DMS 273 (cell line): ENCODE results near the gene DPY30.
A peak's percentile ranks its signal among the peaks of the same experiment; 100 is the strongest.

Source experiments
- DNase-seq: peaks from one replicate; lab custom pipeline; 2025; ENCODE audit not compliant: unreplicated experiment; lab: John Stamatoyannopoulos, UW

The DPY30 gene

DNA sequence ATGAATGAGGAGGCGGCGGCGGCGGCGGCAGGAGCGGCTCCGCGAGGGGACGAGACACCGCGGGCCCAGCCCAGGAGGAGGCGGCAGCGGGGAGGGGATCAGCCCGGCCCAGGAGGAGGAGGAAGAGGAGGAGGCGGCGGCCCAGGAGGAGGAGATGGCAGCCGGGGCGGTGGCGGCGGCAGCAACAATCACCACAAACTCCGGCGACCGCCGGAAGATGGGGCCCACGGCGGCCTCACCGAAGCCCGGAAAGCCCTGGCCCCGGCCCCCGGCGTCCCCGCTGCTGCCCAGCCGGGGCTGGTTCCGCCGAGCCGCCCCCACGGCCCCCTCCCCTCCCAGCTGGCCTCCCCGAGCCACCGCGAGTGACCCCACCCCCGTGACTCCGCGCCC, 29.3 kb downstream of the DPY30 start:
- DNase-seq: peak; percentile 68

DNA sequence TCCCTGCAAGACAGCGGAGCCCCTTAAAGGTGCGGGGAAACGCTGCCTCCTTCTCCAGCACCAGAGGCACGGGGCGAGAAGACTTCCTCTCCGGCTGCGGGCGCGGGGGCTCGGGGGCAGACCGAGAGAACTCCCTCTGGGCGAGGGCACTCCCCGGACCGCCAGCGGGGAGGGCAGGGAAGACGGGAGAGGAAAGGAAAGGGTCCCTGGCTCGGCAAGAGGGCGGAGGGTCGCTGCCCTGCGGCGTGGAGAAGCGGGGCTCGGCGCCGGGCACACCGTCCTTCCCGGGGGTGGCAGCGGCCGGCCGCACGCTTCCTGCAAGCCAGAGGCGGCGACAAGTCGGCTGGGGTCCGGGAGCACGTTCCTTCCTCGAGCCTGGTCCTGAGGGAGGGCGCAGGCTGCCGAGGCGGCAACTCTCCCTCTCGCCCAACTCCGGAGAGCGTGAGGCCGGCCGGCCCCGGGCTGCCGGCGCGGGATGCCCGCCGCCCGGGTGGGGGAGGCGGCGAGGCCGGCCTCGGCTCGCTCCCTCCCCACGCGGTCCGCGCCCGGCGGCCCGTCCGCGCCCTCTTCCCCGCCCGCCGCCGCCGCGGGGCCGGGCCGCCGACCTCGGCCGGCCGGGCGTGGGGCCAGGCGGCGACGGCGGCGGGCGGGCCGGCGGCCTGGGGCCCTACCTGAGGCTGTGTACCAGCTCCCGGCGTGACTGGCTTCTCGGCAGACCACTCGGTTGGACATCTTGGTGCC, 29.9 kb downstream of the DPY30 start:
- peak; percentile 71 for DNase-seq

DNA sequence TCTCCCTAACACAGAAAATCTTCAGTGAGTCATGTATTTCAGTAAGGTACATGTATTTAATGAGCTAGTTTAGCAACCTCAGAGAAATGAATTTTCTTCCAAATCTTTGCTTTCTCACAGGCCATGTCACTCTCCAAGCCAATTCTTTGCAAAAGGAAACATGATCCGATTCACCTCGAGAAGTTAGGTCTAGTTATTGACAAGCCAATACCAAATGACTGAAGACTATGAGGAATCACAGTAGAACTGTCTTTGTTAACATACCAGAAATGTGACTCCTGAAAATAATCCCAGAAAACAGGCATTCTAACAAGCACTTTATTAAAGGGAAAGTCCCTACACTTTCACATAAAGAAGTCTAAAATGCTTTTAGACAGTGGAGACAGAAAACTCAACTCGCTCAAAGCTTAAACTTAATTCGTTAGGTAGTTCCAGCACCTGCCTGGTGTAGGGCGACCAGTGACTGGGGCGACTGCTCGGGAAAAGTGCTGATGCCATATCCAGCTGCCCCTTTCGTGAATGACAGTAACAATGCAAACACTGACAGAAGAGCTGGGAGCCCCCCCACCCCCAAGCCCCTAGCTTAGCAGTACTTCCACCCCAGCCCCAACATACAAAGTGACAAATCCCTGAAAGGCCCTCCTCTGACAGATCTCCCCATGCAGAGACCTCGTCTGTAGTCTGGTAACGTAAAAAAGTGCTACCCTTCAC, 30.6 kb downstream of the DPY30 start:
- DNase-seq: peak; percentile 63

DNA sequence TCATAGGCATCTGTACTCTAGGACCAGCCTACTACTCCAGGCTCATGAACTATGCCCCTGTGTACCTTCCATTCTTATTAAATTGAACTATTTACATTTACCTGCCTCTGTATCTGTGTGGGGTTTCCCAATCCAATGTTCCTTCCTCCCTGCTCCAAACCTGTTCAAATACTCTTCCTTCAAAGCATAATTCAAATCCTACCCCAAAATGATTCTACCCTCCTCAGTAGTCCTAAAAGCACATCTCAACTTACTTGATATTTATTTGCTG, 32.5 kb downstream of the DPY30 start:
- DNase-seq: no peak

DNA sequence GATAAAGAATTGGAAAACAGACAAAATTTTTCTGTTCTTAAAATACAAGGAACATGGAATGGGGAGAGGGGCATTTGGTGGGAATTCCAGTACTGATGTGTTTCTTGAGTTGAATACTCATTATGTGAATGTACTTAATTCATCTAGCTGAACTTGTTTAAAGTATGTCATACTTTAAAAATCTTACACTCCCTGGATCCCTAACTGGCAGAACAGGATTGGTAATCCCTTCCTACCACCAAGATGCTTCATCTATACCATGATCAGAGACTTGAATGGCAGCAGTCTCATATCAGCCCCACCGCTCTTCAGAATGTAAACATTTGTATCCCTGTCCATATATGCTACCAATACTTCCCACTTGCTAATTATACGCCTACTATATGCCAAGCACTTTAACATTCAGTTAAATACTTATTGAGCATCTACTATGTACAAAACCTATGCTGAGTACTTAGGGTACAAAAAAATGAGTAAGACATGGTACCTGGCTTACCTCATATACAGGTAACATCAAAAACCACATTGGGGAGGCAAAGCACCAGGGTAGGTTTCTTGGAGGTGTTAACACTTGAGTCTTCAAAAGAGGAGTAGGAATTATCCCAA, 34.1 kb downstream of the DPY30 start:
- no peak for DNase-seq

DNA sequence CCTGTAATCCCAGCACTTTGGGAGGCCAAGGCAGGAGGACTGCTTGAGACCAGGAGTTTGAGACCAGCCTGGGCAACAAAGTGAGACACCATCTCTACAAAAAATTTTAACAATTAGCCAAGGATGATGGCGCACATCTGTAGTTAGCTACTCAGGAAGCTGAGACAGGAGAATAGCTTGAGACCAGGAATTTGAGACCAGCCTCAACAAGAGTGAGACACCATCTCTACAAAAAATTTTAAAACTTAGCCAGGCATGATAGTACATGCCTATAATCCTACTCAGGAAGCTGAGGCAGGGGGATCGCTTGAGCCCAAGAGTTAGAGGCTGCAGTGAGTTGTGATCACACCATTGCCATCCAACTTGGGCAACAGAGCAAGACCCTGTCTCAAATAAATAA, 35.8 kb downstream of the DPY30 start:
- DNase-seq: no peak

DNA sequence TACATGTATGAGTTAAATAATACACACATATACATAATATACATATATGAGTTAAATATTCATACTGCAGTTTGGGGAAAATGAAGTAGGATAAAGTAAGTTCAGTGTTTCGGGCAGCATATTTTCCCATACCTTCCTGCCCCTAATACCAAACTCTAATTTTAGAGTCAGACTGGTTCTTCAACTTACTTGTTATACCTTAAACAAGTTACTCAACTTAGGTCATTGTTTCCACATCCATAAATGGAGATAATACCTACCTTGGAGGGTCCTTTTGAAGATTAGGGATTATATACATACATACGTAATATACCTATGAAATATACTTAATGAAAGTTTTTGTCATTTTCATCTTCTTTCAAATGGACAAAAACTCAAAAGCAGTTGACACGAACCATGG, 37.2 kb downstream of the DPY30 start:
- DNase-seq: no peak

DNA sequence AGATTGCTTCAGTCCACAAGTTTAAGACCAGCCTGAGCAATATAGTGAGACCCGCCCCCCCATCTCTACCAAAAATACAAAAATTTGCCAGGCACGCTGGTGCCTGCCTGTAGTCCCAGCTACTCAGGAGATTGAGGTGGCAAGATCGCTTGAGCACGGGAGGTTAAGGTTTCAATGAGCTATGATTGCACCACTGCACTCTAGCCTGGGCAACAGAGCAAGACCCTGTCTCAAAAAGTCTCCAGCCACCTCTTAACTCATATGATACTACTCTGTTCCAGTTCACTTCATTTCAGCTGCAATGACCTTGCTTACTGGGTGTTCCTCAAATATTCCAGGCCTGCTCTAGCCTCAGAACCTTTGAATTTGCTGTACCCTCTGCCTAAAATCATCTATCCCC, 40.2 kb downstream of the DPY30 start:
- no peak for DNase-seq

DNA sequence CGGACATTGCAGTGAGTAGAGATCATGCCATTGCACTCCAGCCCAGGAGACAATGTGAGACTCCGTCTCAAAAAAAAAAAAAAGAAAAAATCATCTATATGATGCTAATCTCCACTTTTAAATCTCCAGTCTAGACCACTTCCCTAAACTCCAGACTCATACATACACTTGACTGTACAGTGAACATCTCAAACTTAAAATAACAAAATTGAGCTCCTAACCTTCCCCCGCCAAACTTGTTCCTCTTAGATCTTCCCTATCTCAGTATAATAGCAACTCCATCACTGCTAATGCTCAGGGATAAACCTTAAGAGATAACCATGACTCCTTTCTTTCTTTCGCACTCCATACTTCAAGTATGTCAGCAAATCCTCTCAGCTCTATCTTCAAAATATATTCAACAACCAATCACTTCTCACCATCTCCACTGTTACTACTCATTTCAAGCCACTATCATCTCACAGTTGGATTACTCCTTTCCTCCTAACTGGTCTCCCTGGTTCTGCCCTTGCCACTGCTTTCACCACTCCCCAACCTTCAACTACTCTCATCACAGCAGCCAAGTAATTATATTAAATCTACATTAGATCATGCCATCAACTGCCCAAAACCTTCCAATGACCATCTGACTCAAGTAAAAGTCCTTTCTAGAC, 40.7 kb downstream of the DPY30 start:
- DNase-seq: no peak

DNA sequence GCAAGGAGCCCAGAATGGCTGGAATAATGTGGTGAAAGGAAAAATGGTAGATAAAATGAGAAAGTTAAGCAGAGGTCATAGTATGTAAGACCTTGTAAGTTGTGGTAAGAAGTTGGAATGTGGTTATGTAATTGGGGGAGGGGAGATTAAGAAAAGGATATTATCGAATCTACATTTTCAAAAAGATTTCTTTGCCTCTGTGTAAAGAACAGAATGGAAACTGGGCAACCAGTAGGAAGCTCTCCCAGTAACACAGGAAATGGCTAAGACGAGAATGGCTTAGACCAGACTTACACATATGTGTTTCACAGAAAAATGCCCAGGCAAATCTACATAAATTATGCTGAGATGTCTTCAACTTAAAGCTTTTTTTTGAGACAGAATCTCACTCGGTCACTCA, 42.0 kb downstream of the DPY30 start:
- no peak for DNase-seq

DNA sequence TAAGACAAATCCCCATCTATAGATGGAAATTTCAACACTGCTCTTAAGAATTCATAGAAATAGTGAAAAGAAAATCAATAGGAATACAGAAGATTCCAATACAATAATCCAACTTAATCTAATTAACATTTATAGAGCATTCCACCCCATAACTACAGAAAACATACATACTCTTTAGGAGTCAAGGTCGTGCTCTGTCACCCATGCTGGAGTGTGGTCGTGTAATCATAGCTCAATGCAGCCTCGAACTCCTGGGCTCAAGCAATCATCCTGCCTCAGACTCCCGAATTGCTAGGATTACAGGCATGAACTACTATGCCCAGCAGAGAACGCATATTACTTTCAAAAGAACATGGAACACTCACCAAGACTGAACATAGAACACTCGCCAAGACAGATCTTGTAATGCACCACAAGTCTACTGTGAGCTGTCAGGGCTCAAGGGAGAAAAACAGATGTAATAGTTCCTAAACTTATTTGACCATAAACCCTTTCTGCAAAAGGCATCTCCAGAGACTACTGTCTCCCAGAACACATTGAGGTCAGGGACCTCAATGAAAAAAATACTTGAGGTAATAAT, 42.9 kb downstream of the DPY30 start:
- no peak for DNase-seq

DNA sequence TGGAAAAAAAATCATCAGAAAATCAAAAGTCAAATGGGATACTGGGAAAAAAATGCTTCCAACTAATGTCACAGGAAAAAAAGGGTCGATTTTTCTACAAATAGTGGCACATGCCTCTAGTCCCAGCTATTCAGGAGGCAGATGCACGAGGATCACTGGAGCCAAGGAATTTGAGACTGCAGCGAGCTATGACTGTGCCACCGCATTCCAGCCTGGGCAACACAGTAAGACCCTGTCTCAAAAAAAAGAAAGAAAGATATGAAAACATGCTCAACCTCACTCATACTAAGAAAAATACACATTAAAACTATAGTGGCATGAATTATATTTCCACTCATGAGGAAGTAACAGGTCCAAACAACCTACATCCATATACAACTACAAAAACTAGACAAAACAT, 46.7 kb downstream of the DPY30 start:
- DNase-seq: no peak

DNA sequence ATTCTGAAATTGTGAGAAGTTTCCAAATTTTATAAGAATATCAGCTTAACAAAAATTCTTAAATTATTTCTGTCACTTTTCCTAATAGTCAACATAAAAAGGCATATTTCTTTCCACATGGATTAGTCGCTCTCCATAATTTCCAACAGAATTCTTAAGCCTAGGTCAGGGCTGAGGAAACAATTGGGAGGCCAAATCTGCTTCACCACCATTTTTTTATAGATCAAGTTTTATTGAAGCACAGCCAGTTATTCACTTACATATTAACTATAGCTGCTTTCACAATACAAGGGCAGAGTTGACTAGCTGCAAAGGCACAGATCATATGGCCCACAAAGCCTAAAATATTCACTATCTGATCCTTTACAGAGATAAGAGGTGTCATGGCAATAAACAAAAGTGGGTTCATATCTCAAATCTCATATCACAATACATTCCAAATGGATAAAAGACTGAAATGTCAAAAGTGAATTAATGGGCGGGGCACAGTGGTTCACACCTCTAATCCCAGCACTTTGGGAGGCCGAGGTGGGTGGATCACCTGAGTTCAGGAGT, 47.5 kb downstream of the DPY30 start:
- no peak for DNase-seq

DNA sequence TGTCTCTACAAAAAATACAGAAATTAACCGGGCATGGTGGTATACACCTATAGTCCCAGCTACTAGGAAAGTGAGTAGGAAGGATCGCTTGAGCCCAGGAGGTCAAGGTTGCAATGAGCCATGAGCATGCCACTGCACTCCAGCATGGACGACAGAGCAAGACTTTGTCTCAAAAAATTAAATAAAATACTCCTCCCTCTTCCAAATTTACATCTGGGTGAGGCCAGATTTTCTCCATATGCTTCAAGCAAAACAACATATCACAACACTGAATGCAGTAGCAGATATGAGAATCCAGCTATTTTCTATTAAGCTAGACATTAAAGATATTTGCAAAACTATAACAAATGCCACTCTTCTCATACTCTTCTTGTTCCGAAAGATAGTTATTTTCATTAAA, 49.7 kb downstream of the DPY30 start:
- no peak for DNase-seq

DNA sequence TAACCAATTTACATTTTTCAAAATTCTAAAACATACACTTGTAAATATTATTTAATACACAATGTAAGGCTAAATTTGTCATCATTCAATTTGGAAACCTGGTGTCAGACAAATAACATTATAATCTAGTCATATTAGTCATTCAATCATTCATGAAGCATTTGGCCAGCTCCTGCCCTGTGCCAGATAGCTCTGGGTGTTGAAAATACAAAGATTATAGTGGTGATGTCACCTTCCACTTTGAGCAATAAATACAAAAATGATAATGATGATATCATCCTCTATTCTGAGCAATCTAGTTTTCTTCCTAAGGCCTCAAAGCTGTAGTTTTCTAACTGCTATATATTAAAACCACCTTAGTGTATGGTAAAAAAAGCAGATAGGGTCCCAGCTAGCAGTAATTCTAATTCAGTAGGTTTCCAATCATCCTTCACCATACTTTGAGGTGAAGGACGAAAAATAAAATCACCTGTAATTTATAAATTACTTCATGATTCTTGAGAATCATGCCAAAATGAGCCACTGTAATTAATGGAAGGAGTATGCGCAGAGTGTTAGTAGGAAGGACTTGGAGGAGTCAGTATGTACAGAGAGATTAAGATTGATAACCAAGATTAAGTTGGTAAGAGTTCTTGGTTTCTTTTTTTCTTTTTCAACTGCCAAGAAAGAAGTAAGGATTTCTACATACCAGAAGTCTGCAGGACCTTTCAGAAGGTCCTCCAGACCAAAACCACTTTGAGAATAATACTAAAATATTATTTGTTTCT, 52.0 kb downstream of the DPY30 start:
- no peak for DNase-seq

DNA sequence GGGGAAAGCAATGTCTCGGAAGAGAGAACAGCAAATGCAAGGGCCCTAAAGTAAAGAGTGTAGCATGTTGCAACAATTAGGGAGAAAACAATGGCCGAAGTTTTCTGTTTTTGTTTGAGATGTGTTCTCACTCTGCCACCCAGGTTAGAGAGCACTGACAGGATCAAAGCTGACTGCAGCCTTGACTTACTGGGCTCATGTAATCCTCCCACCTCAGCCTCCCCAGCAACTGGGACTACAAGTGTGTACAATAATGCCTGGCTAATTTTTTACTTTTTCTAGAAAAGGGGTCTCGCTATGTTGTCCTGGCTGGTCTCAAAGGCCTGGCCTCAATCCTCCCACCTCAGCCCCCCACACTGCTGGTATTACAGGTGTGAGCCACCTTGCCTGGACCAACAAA, 52.7 kb downstream of the DPY30 start:
- DNase-seq: no peak

DNA sequence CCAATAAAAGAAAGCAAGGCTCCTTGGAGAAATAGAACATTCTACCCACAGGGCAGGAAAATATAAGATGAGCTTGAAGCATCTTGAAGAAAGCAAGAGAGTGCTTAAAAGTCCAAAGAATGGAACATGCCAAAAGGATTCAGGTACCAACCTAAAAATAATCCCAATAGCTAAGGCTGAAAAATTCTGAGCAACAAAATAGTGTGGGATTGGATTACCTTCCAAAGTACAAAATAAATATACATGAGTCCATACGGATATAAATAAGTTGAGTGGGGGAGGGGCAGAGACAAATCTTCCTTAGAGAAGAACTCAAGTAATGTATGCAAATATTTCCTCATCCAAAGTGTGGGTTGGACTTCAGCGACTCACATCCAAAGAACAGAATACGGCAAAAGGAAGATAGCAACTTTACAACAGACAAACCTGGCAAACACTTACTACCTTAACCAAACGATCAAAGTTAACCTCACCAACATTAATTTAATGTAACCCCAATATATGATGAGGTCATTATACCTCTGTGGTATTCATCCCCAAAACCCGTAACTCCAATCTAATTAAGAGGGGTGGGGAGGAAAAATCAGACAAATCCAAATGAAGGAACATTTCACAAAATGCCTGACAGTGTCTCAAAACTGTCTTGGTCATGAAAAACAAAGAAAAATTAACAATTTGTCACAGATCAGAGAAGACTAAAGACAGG, 55.7 kb downstream of the DPY30 start:
- DNase-seq: peak; percentile 28

DNA sequence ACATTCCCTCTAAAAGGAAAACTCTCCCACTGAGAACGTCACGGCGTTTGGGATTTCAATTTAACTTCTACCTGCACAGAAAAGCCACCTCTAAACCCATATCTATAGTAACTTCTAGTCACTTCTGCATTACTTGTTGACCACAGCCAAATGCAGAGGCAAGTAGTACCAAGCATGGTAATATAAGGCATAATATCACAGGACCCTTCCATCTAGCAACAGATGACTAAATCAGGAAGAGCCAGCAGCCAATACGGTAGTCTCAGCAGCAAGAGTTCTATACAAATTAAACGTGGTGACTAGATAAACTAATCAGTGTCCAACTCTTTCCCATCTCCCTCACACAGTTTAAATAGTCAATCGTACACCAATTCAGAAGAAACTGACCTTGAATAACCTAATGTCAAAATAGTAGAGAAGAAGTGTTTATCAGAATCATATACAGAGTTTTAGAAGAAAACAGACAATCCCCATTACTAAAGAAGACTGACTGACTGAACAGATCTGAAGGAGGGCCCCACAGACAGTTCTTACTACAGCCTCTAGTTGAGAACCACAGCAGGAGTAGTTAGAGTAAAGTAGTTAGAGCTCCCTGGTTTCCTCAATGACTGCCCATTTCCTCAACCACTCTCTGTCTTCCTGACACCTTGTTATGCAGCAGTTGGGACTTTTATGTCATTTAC, 58.8 kb downstream of the DPY30 start:
- DNase-seq: peak; percentile 73

DNA sequence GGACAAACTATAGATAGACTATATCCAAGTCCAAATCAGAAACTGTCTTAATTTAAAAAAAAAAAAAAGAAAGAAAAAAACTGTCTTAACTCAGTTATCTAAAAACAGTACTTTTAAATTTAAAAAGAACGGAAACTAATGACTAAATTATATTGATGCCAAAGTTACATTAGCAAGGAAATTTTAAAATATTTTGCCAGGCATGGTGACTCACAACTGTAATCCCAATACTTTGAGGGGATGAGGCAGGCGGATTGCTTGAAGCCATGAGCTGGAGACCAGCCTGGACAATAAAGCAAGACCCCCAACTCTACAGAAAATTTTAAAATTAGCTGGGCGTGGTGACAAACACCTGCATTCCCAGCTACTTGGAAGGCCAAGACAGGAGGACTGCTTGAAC, 59.6 kb downstream of the DPY30 start:
- DNase-seq: no peak

DNA sequence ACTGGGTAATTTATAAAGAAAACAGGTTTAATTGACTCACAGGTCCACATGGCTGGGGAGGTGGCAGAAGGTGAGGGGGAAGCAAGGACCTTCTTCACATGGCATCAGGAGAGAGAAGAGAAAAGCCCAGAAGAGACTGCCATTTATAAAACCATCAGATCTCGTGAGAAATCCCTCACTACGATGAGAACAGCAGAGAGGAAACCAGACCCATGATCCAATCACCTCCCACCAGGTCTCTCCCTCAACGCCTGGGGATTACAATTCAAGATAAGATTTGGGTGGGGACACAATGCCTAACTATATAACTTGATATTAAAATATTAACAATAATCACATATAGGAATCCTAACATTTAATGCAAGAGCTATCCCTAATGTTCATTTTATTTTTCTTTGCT, 60.6 kb downstream of the DPY30 start:
- no peak for DNase-seq
